ENCODE data around the gene ZNF317.

Gene ZNF317

DNA sequence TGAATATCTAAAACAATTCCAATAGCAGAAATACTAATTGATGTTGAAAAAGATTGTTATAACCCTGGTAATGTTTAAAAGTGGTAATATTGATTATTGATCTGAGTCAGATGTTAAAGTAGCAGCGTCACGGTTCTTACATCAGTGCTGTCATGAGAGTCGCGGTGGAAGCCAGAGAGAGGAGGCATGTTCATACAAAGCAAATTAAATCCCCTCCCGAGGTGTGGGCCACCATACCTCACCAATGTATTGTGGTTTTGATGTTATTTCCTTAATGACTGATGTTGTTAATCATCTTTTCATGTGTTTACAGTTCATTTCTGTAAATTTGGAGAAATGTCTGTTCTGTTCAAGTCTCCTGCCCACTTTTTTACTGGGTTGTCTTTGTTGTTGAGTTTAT, 11.2 kb downstream of the ZNF317 start:
- H3K27me3 ChIP-seq (replicated peaks; ENCODE audit: insufficient read depth, low read length) = no peaks in the 10 kb centered on the region
- H3K4me2 ChIP-seq (ENCODE audit: low read depth, low read length) = no peak overlapping the region
- H3K9me2 ChIP-seq (replicated peaks; ENCODE audit: insufficient read depth, low read length) = no peaks in the 10 kb centered on the region
- H3K4me3 ChIP-seq (ENCODE audit: low read length) = no peak overlapping the region
- no peak overlapping the region for H2AFZ ChIP-seq (ENCODE audit: low read length)
- H3K27ac ChIP-seq (ENCODE audit: low read length) = no peak overlapping the region
- no peak overlapping the region for H3K9ac ChIP-seq (ENCODE audit: low read length)
- no peaks in the 10 kb centered on the region for H3K4me1 ChIP-seq (ENCODE audit: low read length)
- H3F3A ChIP-seq (ENCODE audit: insufficient read depth, low read length) = no peaks in the 10 kb centered on the region
- peaks cover 94% of the 10 kb centered on the region for H3K79me2 ChIP-seq (ENCODE audit: low read length)
- TF ChIP-seq EZH2 (optimal IDR thresholded peaks at IDR 0.05; ENCODE audit: low read depth, low read length) (no peak), EZH2phosphoT487 (IDR thresholded peaks at IDR 0.05; ENCODE audit: low read length) (no peak), CTCF (IDR thresholded peaks at IDR 0.05; ENCODE audit: low read length) (no peak)
- H3K9me3 ChIP-seq (replicated peaks; ENCODE audit: insufficient read depth, low read length) = no peaks in the 10 kb centered on the region; the same call in 1 of the 2 replicates
- peaks cover 29% of the 10 kb centered on the region for H3K36me3 ChIP-seq (replicated peaks; ENCODE audit: insufficient read depth, low read length)
- no peaks in the 10 kb centered on the region for H4K20me1 ChIP-seq (ENCODE audit: insufficient read depth, low read length)
- no peak for DNase-seq

GRCh38 chr19:9155591-9155990, 15.4 kb downstream of the ZNF317 start:
- no peaks in the 10 kb centered on the region for H3K9me2 ChIP-seq (replicated peaks; ENCODE audit: insufficient read depth, low read length)
- H4K20me1 ChIP-seq (ENCODE audit: insufficient read depth, low read length) = no peaks in the 10 kb centered on the region
- peaks cover 57% of the 10 kb centered on the region for H3K79me2 ChIP-seq (ENCODE audit: low read length)
- no peaks in the 10 kb centered on the region for H3K27me3 ChIP-seq (replicated peaks; ENCODE audit: insufficient read depth, low read length)
- no peak overlapping the region for H3K4me2 ChIP-seq (ENCODE audit: low read depth, low read length)
- H2AFZ ChIP-seq (ENCODE audit: low read length) = no peak overlapping the region
- DNase-seq = no peak
- H3F3A ChIP-seq (ENCODE audit: insufficient read depth, low read length) = no peaks in the 10 kb centered on the region
- H3K4me1 ChIP-seq (ENCODE audit: low read length) = no peaks in the 10 kb centered on the region
- no peak for TF ChIP-seq CTCF (IDR thresholded peaks at IDR 0.05; ENCODE audit: low read length)
- no peak for TF ChIP-seq EZH2 (optimal IDR thresholded peaks at IDR 0.05; ENCODE audit: low read depth, low read length)
- no peak for TF ChIP-seq EZH2phosphoT487 (IDR thresholded peaks at IDR 0.05; ENCODE audit: low read length)
- no peak overlapping the region for H3K27ac ChIP-seq (ENCODE audit: low read length)
- no peak overlapping the region for H3K9ac ChIP-seq (ENCODE audit: low read length)
- H3K9me3 ChIP-seq (replicated peaks; ENCODE audit: insufficient read depth, low read length) = no peaks in the 10 kb centered on the region; the same call in 1 of the 2 replicates
- H3K4me3 ChIP-seq (ENCODE audit: low read length) = no peak overlapping the region
- peaks cover 56% of the 10 kb centered on the region for H3K36me3 ChIP-seq (replicated peaks; ENCODE audit: insufficient read depth, low read length)

GRCh38 chr19:9156304-9156703, 16.1 kb downstream of the ZNF317 start:
- no peak overlapping the region for H3K4me3 ChIP-seq (ENCODE audit: low read length)
- no peaks in the 10 kb centered on the region; the same call in 1 of the 2 replicates for H3K9me3 ChIP-seq (replicated peaks; ENCODE audit: insufficient read depth, low read length)
- H3K27me3 ChIP-seq (replicated peaks; ENCODE audit: insufficient read depth, low read length) = no peaks in the 10 kb centered on the region
- peaks cover 61% of the 10 kb centered on the region for H3K36me3 ChIP-seq (replicated peaks; ENCODE audit: insufficient read depth, low read length)
- TF ChIP-seq EZH2 (optimal IDR thresholded peaks at IDR 0.05; ENCODE audit: low read depth, low read length) = no peak
- H3F3A ChIP-seq (ENCODE audit: insufficient read depth, low read length) = no peaks in the 10 kb centered on the region
- no peak overlapping the region for H3K9ac ChIP-seq (ENCODE audit: low read length)
- no peak overlapping the region for H3K4me2 ChIP-seq (ENCODE audit: low read depth, low read length)
- peaks cover 50% of the 10 kb centered on the region for H3K79me2 ChIP-seq (ENCODE audit: low read length)
- DNase-seq = no peak
- H3K4me1 ChIP-seq (ENCODE audit: low read length) = no peaks in the 10 kb centered on the region
- H2AFZ ChIP-seq (ENCODE audit: low read length) = no peak overlapping the region
- H3K9me2 ChIP-seq (replicated peaks; ENCODE audit: insufficient read depth, low read length) = no peaks in the 10 kb centered on the region
- H4K20me1 ChIP-seq (ENCODE audit: insufficient read depth, low read length) = no peaks in the 10 kb centered on the region
- no peak overlapping the region for H3K27ac ChIP-seq (ENCODE audit: low read length)

- H2AFZ ChIP-seq (ENCODE audit: low read length) = no peak overlapping the region
- no peak for DNase-seq
- no peak overlapping the region for H3K9ac ChIP-seq (ENCODE audit: low read length)
- H3K27me3 ChIP-seq (replicated peaks; ENCODE audit: insufficient read depth, low read length) = no peaks in the 10 kb centered on the region
- TF ChIP-seq EZH2 (optimal IDR thresholded peaks at IDR 0.05; ENCODE audit: low read depth, low read length) (no peak), EZH2phosphoT487 (IDR thresholded peaks at IDR 0.05; ENCODE audit: low read length) (no peak), CTCF (IDR thresholded peaks at IDR 0.05; ENCODE audit: low read length) (no peak)
- H3K36me3 ChIP-seq (replicated peaks; ENCODE audit: insufficient read depth, low read length) = peaks cover 74% of the 10 kb centered on the region
- no peaks in the 10 kb centered on the region for H4K20me1 ChIP-seq (ENCODE audit: insufficient read depth, low read length)
- H3F3A ChIP-seq (ENCODE audit: insufficient read depth, low read length) = no peaks in the 10 kb centered on the region
- peaks cover 15% of the 10 kb centered on the region for H3K79me2 ChIP-seq (ENCODE audit: low read length)
- H3K4me3 ChIP-seq (ENCODE audit: low read length) = no peak overlapping the region
- H3K27ac ChIP-seq (ENCODE audit: low read length) = no peak overlapping the region
- no peak overlapping the region for H3K4me2 ChIP-seq (ENCODE audit: low read depth, low read length)
- H3K4me1 ChIP-seq (ENCODE audit: low read length) = no peaks in the 10 kb centered on the region
- no peaks in the 10 kb centered on the region for H3K9me3 ChIP-seq (replicated peaks; ENCODE audit: insufficient read depth, low read length)
- H3K9me2 ChIP-seq (replicated peaks; ENCODE audit: insufficient read depth, low read length) = no peaks in the 10 kb centered on the region
These were observed 19.7 kb downstream of the ZNF317 start for GRCh38 chr19:9159891-9160290.

Data from MM.1S (cell line).